ENCODE data around the gene BSX. TPM values are rescaled to one million over a fixed set of nuclear protein-coding genes. Genes with fewer than 3 reads are reported as not detected.

Gene BSX
- total RNA-seq, 4 donors from 2014 or later, result not detected

GRCh38 chr11:123011510-123011909, 29.9 kb upstream of the BSX start:
- Histone ChIP-seq H3K27me3 (no peaks in the 10 kb centered on the region), H3K9me3 (no peaks in the 10 kb centered on the region), H3K4me1 (no peaks in the 10 kb centered on the region), H3K27ac (replicated peaks in 1 of 4) (no peak overlapping the region), H3K36me3 (no peaks in the 10 kb centered on the region), H3K4me3 (no peak overlapping the region)
- no peak for TF ChIP-seq POLR2AphosphoS5 (IDR thresholded peaks at IDR 0.05)
- TF ChIP-seq EP300 (IDR thresholded peaks at IDR 0.05), result no peak
- no peak for TF ChIP-seq POLR2A (IDR thresholded peaks at IDR 0.05; ENCODE audit: low read depth)
- intact Hi-C loops (cut with DNase I), result no loop called here
- no peak for DNase-seq (ENCODE audit: extremely low spot score)
- 79% methylated on average over 4 of the region's 4 CpGs for WGBS

- H3K36me3 ChIP-seq, result no peaks in the 10 kb centered on the region
- no peak overlapping the region for H3K4me3 ChIP-seq
- intact Hi-C loops (cut with DNase I), result no loop called here
- 73% methylated on average over 5 of the region's 5 CpGs for WGBS
- no peaks in the 10 kb centered on the region for H3K9me3 ChIP-seq
- no peaks in the 10 kb centered on the region for H3K27me3 ChIP-seq
- H3K4me1 ChIP-seq, result no peaks in the 10 kb centered on the region
- no peak for DNase-seq (ENCODE audit: extremely low spot score)
- no peak overlapping the region for H3K27ac ChIP-seq (replicated peaks in 1 of 4)
- TF ChIP-seq POLR2A (IDR thresholded peaks at IDR 0.05; ENCODE audit: low read depth), result no peak
- TF ChIP-seq POLR2AphosphoS5 (IDR thresholded peaks at IDR 0.05), result no peak
- no peak for TF ChIP-seq EP300 (IDR thresholded peaks at IDR 0.05)
- TF ChIP-seq, protein P1, sequence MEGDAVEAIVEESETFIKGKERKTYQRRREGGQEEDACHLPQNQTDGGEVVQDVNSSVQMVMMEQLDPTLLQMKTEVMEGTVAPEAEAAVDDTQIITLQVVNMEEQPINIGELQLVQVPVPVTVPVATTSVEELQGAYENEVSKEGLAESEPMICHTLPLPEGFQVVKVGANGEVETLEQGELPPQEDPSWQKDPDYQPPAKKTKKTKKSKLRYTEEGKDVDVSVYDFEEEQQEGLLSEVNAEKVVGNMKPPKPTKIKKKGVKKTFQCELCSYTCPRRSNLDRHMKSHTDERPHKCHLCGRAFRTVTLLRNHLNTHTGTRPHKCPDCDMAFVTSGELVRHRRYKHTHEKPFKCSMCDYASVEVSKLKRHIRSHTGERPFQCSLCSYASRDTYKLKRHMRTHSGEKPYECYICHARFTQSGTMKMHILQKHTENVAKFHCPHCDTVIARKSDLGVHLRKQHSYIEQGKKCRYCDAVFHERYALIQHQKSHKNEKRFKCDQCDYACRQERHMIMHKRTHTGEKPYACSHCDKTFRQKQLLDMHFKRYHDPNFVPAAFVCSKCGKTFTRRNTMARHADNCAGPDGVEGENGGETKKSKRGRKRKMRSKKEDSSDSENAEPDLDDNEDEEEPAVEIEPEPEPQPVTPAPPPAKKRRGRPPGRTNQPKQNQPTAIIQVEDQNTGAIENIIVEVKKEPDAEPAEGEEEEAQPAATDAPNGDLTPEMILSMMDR (IDR thresholded peaks at IDR 0.05), result no peak
These were observed 25.4 kb upstream of the BSX start for GRCh38 chr11:123006860-123007542.

GRCh38 chr11:123000721-123001120, 19.1 kb upstream of the BSX start:
- H3K36me3 ChIP-seq, result no peaks in the 10 kb centered on the region
- WGBS, result 65% methylated on average over 5 of the region's 5 CpGs
- H3K4me3 ChIP-seq, result no peak overlapping the region
- intact Hi-C loops (cut with DNase I), result no loop called here
- DNase-seq (ENCODE audit: extremely low spot score), result no peak
- H3K9me3 ChIP-seq, result no peaks in the 10 kb centered on the region
- H3K4me1 ChIP-seq, result no peaks in the 10 kb centered on the region
- TF ChIP-seq, protein P1 (IDR thresholded peaks at IDR 0.05), result no peak
- TF ChIP-seq EP300 (IDR thresholded peaks at IDR 0.05) (no peak), POLR2AphosphoS5 (IDR thresholded peaks at IDR 0.05) (no peak), POLR2A (IDR thresholded peaks at IDR 0.05; ENCODE audit: low read depth) (no peak)
- H3K27ac ChIP-seq (replicated peaks in 1 of 4), result no peak overlapping the region
- peaks cover 0 to 21% (median 0%) of the 10 kb centered on the region in 4 donors for H3K27me3 ChIP-seq

- no peaks in the 10 kb centered on the region for H3K4me1 ChIP-seq
- no peak overlapping the region for H3K27ac ChIP-seq (replicated peaks in 1 of 4)
- 48% methylated on average over 14 of the region's 14 CpGs for WGBS
- no peak for TF ChIP-seq EP300 (IDR thresholded peaks at IDR 0.05)
- no peak for TF ChIP-seq POLR2AphosphoS5 (IDR thresholded peaks at IDR 0.05)
- TF ChIP-seq, protein P1 (IDR thresholded peaks at IDR 0.05), result no peak
- no peak for TF ChIP-seq POLR2A (IDR thresholded peaks at IDR 0.05; ENCODE audit: low read depth)
- no peaks in the 10 kb centered on the region for H3K9me3 ChIP-seq
- H3K4me3 ChIP-seq, result no peak overlapping the region
- no peak for DNase-seq (ENCODE audit: extremely low spot score)
- intact Hi-C loops (cut with DNase I), result no loop called here
- no peaks in the 10 kb centered on the region for H3K36me3 ChIP-seq
- H3K27me3 ChIP-seq, result peaks cover 0 to 34% (median 0%) of the 10 kb centered on the region in 4 donors
These were observed 17.2 kb upstream of the BSX start for GRCh38 chr11:122998727-122999366.

GRCh38 chr11:122995526-122995925, 13.9 kb upstream of the BSX start:
- Histone ChIP-seq H3K27ac (replicated peaks in 1 of 4) (no peak overlapping the region), H3K4me1 (no peaks in the 10 kb centered on the region), H3K36me3 (no peaks in the 10 kb centered on the region), H3K4me3 (no peak overlapping the region), H3K9me3 (no peaks in the 10 kb centered on the region), H3K27me3 (peaks cover 0 to 49% (median 0%) of the 10 kb centered on the region in 4 donors)
- intact Hi-C loops (cut with DNase I), result no loop called here
- DNase-seq (ENCODE audit: extremely low spot score), result peak; percentile 26
- 29% methylated on average over 3 of the region's 3 CpGs for WGBS
- TF ChIP-seq, protein P1 (IDR thresholded peaks at IDR 0.05), result no peak
- TF ChIP-seq EP300 (IDR thresholded peaks at IDR 0.05) (no peak), POLR2AphosphoS5 (IDR thresholded peaks at IDR 0.05) (no peak), POLR2A (IDR thresholded peaks at IDR 0.05; ENCODE audit: low read depth) (no peak)

Data from esophagus muscularis mucosa (tissue), 4 donors.